ENCODE data around the gene AIDA. TPM values are rescaled to one million over a fixed set of nuclear protein-coding genes. Genes with fewer than 3 reads are reported as not detected.

AIDA gene
- total RNA-seq, 2 experiments from 2014 or later = 9.0 to 24.1 TPM

DNA sequence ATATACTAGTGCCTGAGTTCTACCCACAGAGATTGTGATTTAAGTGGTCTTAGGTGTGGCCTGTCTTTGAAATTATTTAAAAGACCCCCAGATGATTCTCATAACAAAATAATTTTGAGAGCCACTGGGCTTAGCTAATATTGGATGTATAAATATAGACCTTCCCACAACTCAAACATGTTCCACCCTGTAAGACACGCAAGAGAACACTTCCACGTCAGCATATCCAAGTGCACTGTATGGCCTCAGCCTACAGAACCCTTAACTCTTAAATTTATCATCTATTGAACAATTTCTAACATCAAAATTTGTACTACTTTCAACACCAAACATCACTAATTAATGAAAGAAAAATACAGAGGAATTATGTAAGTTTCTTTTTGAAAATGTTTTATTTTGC is 27.2 kb upstream of the AIDA start:
- CTCF ChIA-PET (ENCODE audit: unreplicated experiment) = interaction anchor here (0.7 kb wide), 1 partner anchor 10 kb away, joined by 3 read pairs; no protein-coding TSS in a partner anchor
- peaks cover 3% of the 10 kb centered on the region for H3K4me1 ChIP-seq (ENCODE audit: insufficient read depth, low read length, poor library complexity, severe bottlenecking)
- intact Hi-C loops (cut with micrococcal nuclease; ENCODE audit: unreplicated experiment) = loop anchor here (2.0 to 5.0 kb wide), 2 partner anchors 33 to 78 kb away; partner anchors contain the start of gene DISP1

DNA sequence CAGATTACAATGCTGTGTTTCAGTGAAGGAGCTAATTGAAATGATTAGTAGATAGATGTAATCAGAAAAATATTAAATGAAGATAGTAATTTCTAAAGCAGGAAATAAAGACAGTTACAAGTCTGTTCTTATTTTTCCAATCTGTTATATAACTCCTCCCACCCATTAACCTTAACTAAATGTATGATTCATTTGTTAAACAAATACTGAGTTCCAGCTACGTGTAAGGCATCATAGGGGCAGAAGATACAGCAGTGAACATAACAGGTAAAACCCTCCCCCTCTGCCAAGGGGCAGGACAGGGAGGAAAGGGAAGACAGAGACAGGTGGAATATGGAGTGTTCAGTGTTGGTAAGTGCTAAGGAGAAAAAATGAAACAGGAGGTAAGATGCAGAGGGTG is 24.7 kb upstream of the AIDA start, which contains the start of gene FAM177B:
Gene FAM177B (plus strand): TSS at position 231 of the 400 bp plus-strand sequence. CDS start 9,344 bp downstream, outside the sequence.
- no peak for DNase-seq (ENCODE audit: low spot score)
- Histone ChIP-seq H2AFZ (ENCODE audit: low read length) (no peak within 1 kb of the TSS), H4K20me1 (ENCODE audit: insufficient read depth, low read length) (peaks cover 5% of the 10 kb centered on the region; the same call in 1 of the 2 replicates), H3K36me3 (ENCODE audit: insufficient read depth, low read length) (peaks cover 27% of the 10 kb centered on the region), H3K79me2 (ENCODE audit: insufficient read depth, low read depth, low read length) (no peaks in the 10 kb centered on the region), H3K27ac (ENCODE audit: low read depth, low read length, poor library complexity, severe bottlenecking) (no peak within 1 kb of the TSS), H3K4me3 (ENCODE audit: low read depth, low read length, poor library complexity, severe bottlenecking) (no peak within 1 kb of the TSS), H3K9me2 (ENCODE audit: insufficient read depth, low read length) (no peaks in the 10 kb centered on the region), H3K9me3 (ENCODE audit: low read length) (no peaks in the 10 kb centered on the region), H3K4me2 (ENCODE audit: low read length) (no peak within 1 kb of the TSS), H3K4me1 (ENCODE audit: insufficient read depth, low read length, poor library complexity, severe bottlenecking) (peaks cover 24% of the 10 kb centered on the region)
- TF ChIP-seq CTCF (conservative IDR thresholded peaks at IDR 0.05; ENCODE audit: low read length) = no peak
- TF ChIP-seq EZH2phosphoT487 (IDR thresholded peaks at IDR 0.05; ENCODE audit: borderline replicate concordance, low read depth, low read length) = no peak
- no TSS peak for BruUV-seq (replicated peaks)
- intact Hi-C loops (cut with micrococcal nuclease; ENCODE audit: unreplicated experiment) = loop anchor here (5.0 kb wide), 1 partner anchor 80 kb away; the partner anchor contains the start of gene DISP1
- POLR2A ChIA-PET = interaction anchor here (0.9 kb wide), 1 partner anchor 16 kb away, joined by 11 read pairs; no protein-coding TSS in a partner anchor
- CTCF ChIA-PET (ENCODE audit: unreplicated experiment) = no interaction called here

More for the DNA sequence above, 27.2 kb upstream of the AIDA start:
- POLR2A ChIA-PET = interaction anchor here (0.7 kb wide), 1 partner anchor 998 kb away, joined by 3 read pairs; no protein-coding TSS in a partner anchor
- peaks cover 13% of the 10 kb centered on the region for H3K36me3 ChIP-seq (ENCODE audit: insufficient read depth, low read length)
- no peak for TF ChIP-seq EZH2phosphoT487 (IDR thresholded peaks at IDR 0.05; ENCODE audit: borderline replicate concordance, low read depth, low read length)
- no peak for TF ChIP-seq CTCF (conservative IDR thresholded peaks at IDR 0.05; ENCODE audit: low read length)
- no peaks in the 10 kb centered on the region for H3K79me2 ChIP-seq (ENCODE audit: insufficient read depth, low read depth, low read length)
- no peaks in the 10 kb centered on the region for H3K9me2 ChIP-seq (ENCODE audit: insufficient read depth, low read length)
- no peak overlapping the region for H3K27ac ChIP-seq (ENCODE audit: low read depth, low read length, poor library complexity, severe bottlenecking)
- no peak overlapping the region for H3K4me2 ChIP-seq (ENCODE audit: low read length)
- no peak overlapping the region for H2AFZ ChIP-seq (ENCODE audit: low read length)
- no TSS peak for BruUV-seq (replicated peaks)
- H3K9me3 ChIP-seq (ENCODE audit: low read length) = no peaks in the 10 kb centered on the region
- no peaks in the 10 kb centered on the region for H4K20me1 ChIP-seq (ENCODE audit: insufficient read depth, low read length)
- H3K4me3 ChIP-seq (ENCODE audit: low read depth, low read length, poor library complexity, severe bottlenecking) = no peak overlapping the region
- no peak for DNase-seq (ENCODE audit: low spot score)

DNA sequence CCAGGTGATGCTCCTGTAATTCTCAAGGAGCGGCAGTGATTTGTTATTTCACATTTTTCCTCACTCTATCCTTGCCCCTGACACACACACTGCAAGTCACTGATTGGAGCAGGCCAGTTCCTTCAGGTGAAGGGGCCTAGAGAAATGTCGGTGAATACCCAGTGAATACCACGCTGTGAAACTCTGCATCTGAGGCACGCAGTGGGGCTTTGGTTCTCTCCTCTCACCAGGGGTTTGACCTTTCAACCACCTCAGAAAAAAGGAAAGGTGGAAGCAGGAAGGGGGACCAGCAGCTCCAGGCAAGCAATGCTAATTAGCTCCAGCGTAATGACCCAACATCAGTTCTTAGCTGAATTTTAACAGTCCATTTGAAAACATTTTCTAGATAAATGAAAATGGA is 24.2 kb upstream of the AIDA start:
- TF ChIP-seq CTCF (conservative IDR thresholded peaks at IDR 0.05; ENCODE audit: low read length) = no peak
- TF ChIP-seq EZH2phosphoT487 (IDR thresholded peaks at IDR 0.05; ENCODE audit: borderline replicate concordance, low read depth, low read length) = no peak
- Histone ChIP-seq H3K9me3 (ENCODE audit: low read length) (no peaks in the 10 kb centered on the region), H3K4me1 (ENCODE audit: insufficient read depth, low read length, poor library complexity, severe bottlenecking) (peaks cover 29% of the 10 kb centered on the region), H3K9me2 (ENCODE audit: insufficient read depth, low read length) (no peaks in the 10 kb centered on the region), H3K27ac (ENCODE audit: low read depth, low read length, poor library complexity, severe bottlenecking) (no peak overlapping the region), H3K36me3 (ENCODE audit: insufficient read depth, low read length) (peaks cover 31% of the 10 kb centered on the region), H4K20me1 (ENCODE audit: insufficient read depth, low read length) (peaks cover 9% of the 10 kb centered on the region), H3K4me2 (ENCODE audit: low read length) (no peak overlapping the region), H2AFZ (ENCODE audit: low read length) (no peak overlapping the region), H3K79me2 (ENCODE audit: insufficient read depth, low read depth, low read length) (no peaks in the 10 kb centered on the region), H3K4me3 (ENCODE audit: low read depth, low read length, poor library complexity, severe bottlenecking) (no peak overlapping the region)
- DNase-seq (ENCODE audit: low spot score) = no peak
- CTCF ChIA-PET (ENCODE audit: unreplicated experiment) = no interaction called here
- no TSS peak for BruUV-seq (replicated peaks)
- intact Hi-C loops (cut with micrococcal nuclease; ENCODE audit: unreplicated experiment) = loop anchor here (5.0 kb wide), 1 partner anchor 81 kb away; the partner anchor contains the start of gene DISP1
- POLR2A ChIA-PET = no interaction called here
